ENCODE results near the gene CCDC107.
"Not testable (repeated sequence)": the region's sequence is repeated elsewhere in the genome, so short reads cannot be mapped to it uniquely, and the experiment has no call there.

DNA sequence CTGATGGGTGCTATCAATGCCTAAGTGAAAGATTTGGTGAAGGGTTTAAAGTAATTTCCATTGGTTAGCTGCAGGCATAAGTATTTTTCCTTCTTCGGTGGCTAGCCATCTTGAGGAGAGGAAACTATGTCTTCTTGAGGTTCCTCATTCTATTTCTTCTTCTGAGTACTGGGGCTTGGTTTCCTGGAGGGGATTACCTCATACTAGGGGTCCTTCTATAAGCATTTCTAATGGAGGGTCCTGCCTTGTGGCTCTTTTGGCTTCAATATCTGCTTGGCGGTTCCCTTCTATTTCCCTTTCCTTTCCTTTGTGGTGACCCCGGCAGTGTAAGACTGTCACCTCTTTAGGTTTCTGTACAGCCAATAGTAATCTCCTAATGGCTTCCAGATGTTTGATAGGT, 16.6 kb upstream of the CCDC107 start:
- TF ChIP-seq ZNF511 (CRISPR knock-in tag; IDR thresholded peaks at IDR 0.05); TSHZ1 (CRISPR knock-in tag; IDR thresholded peaks at IDR 0.05); ZNF696 (CRISPR knock-in tag; conservative IDR thresholded peaks at IDR 0.05): not testable (repeated sequence)
- TF ChIP-seq, protein P1, sequence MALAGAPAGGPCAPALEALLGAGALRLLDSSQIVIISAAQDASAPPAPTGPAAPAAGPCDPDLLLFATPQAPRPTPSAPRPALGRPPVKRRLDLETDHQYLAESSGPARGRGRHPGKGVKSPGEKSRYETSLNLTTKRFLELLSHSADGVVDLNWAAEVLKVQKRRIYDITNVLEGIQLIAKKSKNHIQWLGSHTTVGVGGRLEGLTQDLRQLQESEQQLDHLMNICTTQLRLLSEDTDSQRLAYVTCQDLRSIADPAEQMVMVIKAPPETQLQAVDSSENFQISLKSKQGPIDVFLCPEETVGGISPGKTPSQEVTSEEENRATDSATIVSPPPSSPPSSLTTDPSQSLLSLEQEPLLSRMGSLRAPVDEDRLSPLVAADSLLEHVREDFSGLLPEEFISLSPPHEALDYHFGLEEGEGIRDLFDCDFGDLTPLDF (CRISPR knock-in tag; IDR thresholded peaks at IDR 0.05) = not testable (repeated sequence)

Measured in K562 (cell line).